DMS 273 treated with DMSO at 0.1 percent for 48 hours (cell line): ENCODE results near the gene AIRE.
"Not testable (repeated sequence)": the region's sequence is repeated elsewhere in the genome, so short reads cannot be mapped to it uniquely, and the experiment has no call there.

Experiments used
- DNase-seq: peaks from one replicate; lab custom pipeline; 2025; lab: John Stamatoyannopoulos, UW

Gene AIRE

GRCh38 chr21:44291936-44292811 is 6.5 kb downstream of the AIRE start:
- no peak for DNase-seq

GRCh38 chr21:44292812-44293195 is 7.1 kb downstream of the AIRE start:
- DNase-seq, result no peak

GRCh38 chr21:44293551-44294231 is 8.0 kb downstream of the AIRE start:
- no peak for DNase-seq

GRCh38 chr21:44294391-44295162 is 8.9 kb downstream of the AIRE start:
- no peak for DNase-seq

GRCh38 chr21:44295163-44295573 is 9.5 kb downstream of the AIRE start:
- DNase-seq, result no peak

- DNase-seq, result no peak
Observed at GRCh38 chr21:44295646-44296045, 10.0 kb downstream of the AIRE start.

- no peak for DNase-seq
Observed at GRCh38 chr21:44296103-44296519, 10.4 kb downstream of the AIRE start.

GRCh38 chr21:44296916-44297315 is 11.2 kb downstream of the AIRE start:
- DNase-seq, result no peak

- peak; percentile 55 for DNase-seq
Observed at GRCh38 chr21:44297525-44298290, 12.0 kb downstream of the AIRE start.

- DNase-seq, result no peak
Observed at GRCh38 chr21:44298301-44298700, 12.6 kb downstream of the AIRE start.

GRCh38 chr21:44299085-44299457 is 13.4 kb downstream of the AIRE start:
- DNase-seq, result no peak

GRCh38 chr21:44299458-44300261 is 14.0 kb downstream of the AIRE start, which contains the start of gene PFKL:
Gene PFKL (plus strand): TSS chr21:44300053. CDS start chr21:44300106, 53 bp downstream.
- no peak for DNase-seq

GRCh38 chr21:44300262-44300959 is 14.7 kb downstream of the AIRE start:
- no peak for DNase-seq

GRCh38 chr21:44301141-44301540 is 15.5 kb downstream of the AIRE start:
- DNase-seq, result no peak

GRCh38 chr21:44301961-44302406 is 16.3 kb downstream of the AIRE start:
- no peak for DNase-seq

GRCh38 chr21:44302573-44303401 is 17.1 kb downstream of the AIRE start:
- not testable (repeated sequence) for DNase-seq

- no peak for DNase-seq
Observed at GRCh38 chr21:44303490-44303981, 17.9 kb downstream of the AIRE start.

- no peak for DNase-seq
Observed at GRCh38 chr21:44304011-44304616, 18.4 kb downstream of the AIRE start.

- DNase-seq, result no peak
Observed at GRCh38 chr21:44304877-44305293, 19.2 kb downstream of the AIRE start.
